ENCODE results near the gene MAD1L1. TPM values are rescaled to one million over a fixed set of nuclear protein-coding genes. Genes with fewer than 3 reads are reported as not detected.

Gene MAD1L1
- total and polyA plus RNA-seq, 2 of the 4 experiments (the other 2 are of a cell fraction) = 29.0 to 40.9 TPM

DNA sequence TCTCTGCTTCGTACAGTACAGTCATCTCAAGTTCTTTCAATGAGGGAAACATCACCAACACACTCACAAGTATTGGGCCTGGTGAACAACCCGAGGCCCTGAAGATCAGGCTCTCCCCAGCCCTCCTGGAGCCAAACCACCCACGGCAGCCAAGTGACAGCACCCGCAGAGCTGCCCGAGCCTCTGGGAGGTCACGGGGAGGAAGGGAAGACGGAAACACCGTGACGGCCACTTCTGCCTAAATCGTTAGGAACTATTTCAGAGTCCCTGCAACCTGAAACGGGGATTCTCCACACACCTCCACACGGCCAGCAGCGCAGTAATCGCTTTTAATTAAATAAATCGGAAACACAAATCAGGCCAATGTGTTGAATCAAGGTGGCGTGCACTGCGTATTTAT lies 222.6 kb downstream of the MAD1L1 start:
- H3K27me3 ChIP-seq (ENCODE audit: control insufficient read depth, insufficient read depth, low read length) = no peaks in the 10 kb centered on the region
- TF ChIP-seq MAFK (IDR thresholded peaks at IDR 0.05; ENCODE audit: low read depth, low read length) = no peak
- no peak for TF ChIP-seq BHLHE40 (IDR thresholded peaks at IDR 0.05; ENCODE audit: low read depth, low read length)
- no peak for TF ChIP-seq MAZ (IDR thresholded peaks at IDR 0.05; ENCODE audit: borderline replicate concordance, low read depth, low read length)
- no peak for TF ChIP-seq CHD1 (IDR thresholded peaks at IDR 0.05; ENCODE audit: low read depth, low read length)
- no peak for TF ChIP-seq RCOR1 (IDR thresholded peaks at IDR 0.05; ENCODE audit: insufficient replicate concordance, low read length)
- no peak for TF ChIP-seq CEBPB (IDR thresholded peaks at IDR 0.05; ENCODE audit: low read depth, low read length)
- TF ChIP-seq MXI1 (IDR thresholded peaks at IDR 0.05; ENCODE audit: borderline replicate concordance, low read depth, low read length) = no peak
- TF ChIP-seq POLR2A (IDR thresholded peaks at IDR 0.05; ENCODE audit: low read depth, low read length) = no peak
- TF ChIP-seq CTCF (conservative IDR thresholded peaks at IDR 0.05; ENCODE audit: low read depth, low read length) = no peak
- TF ChIP-seq USF2 (IDR thresholded peaks at IDR 0.05; ENCODE audit: low read depth, low read length) = no peak
- no peak for TF ChIP-seq ELK1 (IDR thresholded peaks at IDR 0.05; ENCODE audit: borderline replicate concordance, low read depth, low read length)
- TF ChIP-seq RFX5 (IDR thresholded peaks at IDR 0.05; ENCODE audit: low read depth, low read length) = no peak
- no peak for TF ChIP-seq SMC3 (IDR thresholded peaks at IDR 0.05; ENCODE audit: low read depth, low read length)
- H3K14ac ChIP-seq (replicated peaks; ENCODE audit: low read depth, low read length) = no peak overlapping the region
- no peak overlapping the region for H2BK15ac ChIP-seq (ENCODE audit: low read depth, low read length)
- H3K79me1 ChIP-seq (ENCODE audit: low read depth in 1 of 2, low read length in 2 of 2) = peaks cover 0 to 4% of the 10 kb centered on the region in 2 experiments; a peak in 1 of 4 replicates
- no peak overlapping the region for H3K4me2 ChIP-seq (ENCODE audit: low read depth, low read length)
- BruUV-seq (replicated peaks) = no TSS peak
- in situ Hi-C loops (cut with MboI; ENCODE audit: low sequenced_read_pairs) (no loop called here), intact Hi-C loops (cut with micrococcal nuclease) (no loop called here), dilution Hi-C loops (cut with HindIII; ENCODE audit: low sequenced_read_pairs, unreplicated experiment) (no loop called here)
- no peak overlapping the region for H3K27ac ChIP-seq (ENCODE audit: insufficient read depth, low read length)
- no peak overlapping the region for H4K5ac ChIP-seq (ENCODE audit: low read depth, low read length)
- no peak overlapping the region for H3K4ac ChIP-seq (ENCODE audit: low read depth, low read length)
- no peak overlapping the region for H2BK120ac ChIP-seq (ENCODE audit: low read depth, low read length)
- no peak overlapping the region for H4K8ac ChIP-seq (ENCODE audit: low read depth in 2 of 2, low read length in 2 of 2)
- peaks cover 7% of the 10 kb centered on the region; the same call in 1 of the 2 replicates for H3K4me1 ChIP-seq (ENCODE audit: control insufficient read depth, insufficient read depth, low read length)
- H3K4me3 ChIP-seq (ENCODE audit: insufficient read depth, low read depth, low read length) = no peak overlapping the region
- 0 out of 2 replicates have a peak, but pooled peaks cover 2% of the 10 kb centered on the region for H3K36me3 ChIP-seq (ENCODE audit: control insufficient read depth, insufficient read depth, low read length)
- POLR2A ChIA-PET (ENCODE audit: unreplicated experiment) = no interaction called here
- H2AFZ ChIP-seq (replicated peaks; ENCODE audit: low read length, poor library complexity) = no peak overlapping the region
- CTCF ChIA-PET = no interaction called here
- H2BK5ac ChIP-seq (ENCODE audit: low read depth, low read length, poor library complexity, severe bottlenecking) = no peak overlapping the region
- no peak overlapping the region for H2BK20ac ChIP-seq (ENCODE audit: low read depth, low read length)
- no peak overlapping the region for H3K9ac ChIP-seq (ENCODE audit: low read depth, low read length)
- DNase-seq (no peak), ATAC-seq (ENCODE audit: low read depth) (no peak)
- H4K91ac ChIP-seq (ENCODE audit: insufficient read depth, low read depth, low read length) = no peak overlapping the region
- H3K18ac ChIP-seq (ENCODE audit: low read depth, low read length) = no peak overlapping the region
- H3K9me1 ChIP-seq (ENCODE audit: insufficient read depth, low read length) = no peaks in the 10 kb centered on the region
- no peak overlapping the region for H2AK5ac ChIP-seq (ENCODE audit: low read depth, low read length)
- no peak overlapping the region for H2AK9ac ChIP-seq (replicated peaks; ENCODE audit: low read depth, low read length, poor library complexity)
- WGBS, 2 experiments (ENCODE audit: extremely low coverage in 2 of 2, insufficient read length in 1 of 2) = no CpG with 5 or more reads among the region's 17 CpGs
- no peaks in the 10 kb centered on the region; the same call in 1 of the 2 replicates for H4K20me1 ChIP-seq (ENCODE audit: insufficient read depth, low read length)
- no peaks in the 10 kb centered on the region for H3K9me3 ChIP-seq (ENCODE audit: control insufficient read depth, insufficient read depth, low read length)
- H3K23ac ChIP-seq (ENCODE audit: low read depth, low read length) = no peak overlapping the region
- no peak overlapping the region for H3K56ac ChIP-seq (ENCODE audit: extremely low read depth, insufficient read depth, low read length)
